ENCODE results near the gene FBXW7.

The FBXW7 gene

GRCh38 chr4:152322656-152323055, 213.2 kb downstream of the FBXW7 start:
- no peak for DNase-seq

GRCh38 chr4:152321923-152322322, 214.0 kb downstream of the FBXW7 start:
- no peak for DNase-seq

- no peak for DNase-seq
Measured at GRCh38 chr4:152321398-152321797, 214.5 kb downstream of the FBXW7 start.

- no peak for DNase-seq
Measured at GRCh38 chr4:152316969-152317368, 218.9 kb downstream of the FBXW7 start.

GRCh38 chr4:152310257-152310656, 225.6 kb downstream of the FBXW7 start:
- no peak for DNase-seq

- DNase-seq: no peak
Measured at GRCh38 chr4:152309418-152309817, 226.5 kb downstream of the FBXW7 start.

GRCh38 chr4:152308951-152309350, 226.9 kb downstream of the FBXW7 start:
- DNase-seq: no peak

- no peak for DNase-seq
Measured at GRCh38 chr4:152307669-152308068, 228.2 kb downstream of the FBXW7 start.

GRCh38 chr4:152306541-152306940, 229.4 kb downstream of the FBXW7 start:
- DNase-seq: no peak

- DNase-seq: no peak
Measured at GRCh38 chr4:152304220-152304619, 231.7 kb downstream of the FBXW7 start.

- DNase-seq: no peak
Measured at GRCh38 chr4:152301381-152301780, 234.5 kb downstream of the FBXW7 start.

GRCh38 chr4:152299553-152299952, 236.3 kb downstream of the FBXW7 start:
- no peak for DNase-seq

- DNase-seq: no peak
Measured at GRCh38 chr4:152296386-152296785, 239.5 kb downstream of the FBXW7 start.

GRCh38 chr4:152294765-152295164, 241.1 kb downstream of the FBXW7 start:
- no peak for DNase-seq

GRCh38 chr4:152294331-152294730, 241.6 kb downstream of the FBXW7 start:
- no peak for DNase-seq

- no peak for DNase-seq
Measured at GRCh38 chr4:152293527-152293926, 242.4 kb downstream of the FBXW7 start.

- no peak for DNase-seq
Measured at GRCh38 chr4:152290366-152290921, 245.4 kb downstream of the FBXW7 start.

GRCh38 chr4:152289941-152290340, 246.0 kb downstream of the FBXW7 start:
- no peak for DNase-seq

GRCh38 chr4:152289541-152289940, 246.4 kb downstream of the FBXW7 start:
- no peak for DNase-seq

- no peak for DNase-seq
Measured at GRCh38 chr4:152283801-152284470, 252.0 kb downstream of the FBXW7 start.

- no peak for DNase-seq
Measured at GRCh38 chr4:152281822-152282221, 254.1 kb downstream of the FBXW7 start.

GRCh38 chr4:152281211-152281610, 254.7 kb downstream of the FBXW7 start:
- no peak for DNase-seq

GRCh38 chr4:152279234-152279566, 256.7 kb downstream of the FBXW7 start:
- DNase-seq: no peak

- DNase-seq: no peak
Measured at GRCh38 chr4:152278505-152279233, 257.2 kb downstream of the FBXW7 start.

GRCh38 chr4:152278172-152278504, 257.8 kb downstream of the FBXW7 start:
- no peak for DNase-seq
